ENCODE measurements around the gene PCDHB4.
A peak's percentile ranks its signal among the peaks of the same experiment; 100 is the strongest.
"Not testable (repeated sequence)": the region's sequence is repeated elsewhere in the genome, so short reads cannot be mapped to it uniquely, and the experiment has no call there.

The PCDHB4 gene

GRCh38 chr5:141121563-141121962 lies at the start of gene PCDHB4:
TSS of gene PCDHB4 (plus strand) at chr5:141121818. CDS start at chr5:141121999, 181 bp downstream.
- DNase-seq: no peak

GRCh38 chr5:141077826-141078225 lies 43.8 kb upstream of the PCDHB4 start:
- no peak for DNase-seq

GRCh38 chr5:141082228-141082627 lies 39.4 kb upstream of the PCDHB4 start:
- no peak for DNase-seq

DNA sequence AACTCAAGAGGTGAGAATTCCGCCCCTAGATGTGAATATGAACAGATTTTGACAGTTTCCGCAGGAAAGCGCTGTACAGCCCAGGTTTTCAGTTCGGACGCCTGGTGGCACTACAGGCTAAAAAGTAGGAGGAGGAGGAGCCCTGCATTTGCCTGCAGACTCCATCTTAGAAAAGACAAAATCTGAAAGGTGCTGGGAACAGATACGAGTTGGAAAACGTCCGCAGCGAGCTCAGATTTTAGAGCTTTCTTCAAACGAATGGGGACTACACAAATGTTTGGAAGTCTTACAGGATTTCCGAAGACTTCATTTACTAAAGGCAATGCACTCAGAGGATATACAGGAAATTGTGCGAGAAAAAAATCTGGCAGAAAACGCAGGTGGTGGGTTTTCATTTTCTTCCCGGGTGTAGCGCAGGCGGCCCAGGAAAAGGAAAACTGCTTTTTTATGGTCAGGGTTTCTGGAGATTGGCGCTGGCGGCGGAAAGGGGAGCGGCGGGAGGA lies 37.1 kb upstream of the PCDHB4 start:
- peak; percentile 65 for DNase-seq

DNA sequence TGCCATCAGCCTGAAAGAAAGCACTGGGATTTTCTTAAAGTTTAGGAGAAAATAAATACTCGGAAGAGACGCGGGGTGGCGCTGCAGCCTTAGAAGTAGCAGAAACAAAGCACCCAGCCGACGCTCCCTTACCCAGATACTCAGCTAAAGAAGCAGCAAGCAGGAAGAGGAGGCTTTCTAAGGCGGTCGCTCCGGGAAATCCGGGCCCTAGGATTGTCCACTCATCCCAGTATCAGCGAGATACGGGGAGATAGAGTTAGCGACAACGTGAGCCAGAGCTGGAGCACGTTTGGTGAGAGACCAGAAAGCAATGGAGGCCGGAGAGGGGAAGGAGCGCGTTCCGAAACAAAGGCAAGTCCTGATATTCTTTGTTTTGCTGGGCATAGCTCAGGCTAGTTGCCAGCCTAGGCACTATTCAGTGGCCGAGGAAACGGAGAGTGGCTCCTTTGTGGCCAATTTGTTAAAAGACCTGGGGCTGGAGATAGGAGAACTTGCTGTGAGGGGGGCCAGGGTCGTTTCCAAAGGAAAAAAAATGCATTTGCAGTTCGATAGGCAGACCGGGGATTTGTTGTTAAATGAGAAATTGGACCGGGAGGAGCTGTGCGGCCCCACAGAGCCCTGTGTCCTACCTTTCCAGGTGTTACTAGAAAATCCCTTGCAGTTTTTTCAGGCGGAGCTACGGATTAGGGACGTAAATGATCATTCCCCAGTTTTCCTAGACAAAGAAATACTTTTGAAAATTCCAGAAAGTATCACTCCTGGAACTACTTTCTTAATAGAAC lies 26.9 kb upstream of the PCDHB4 start, which contains the start of gene PCDHB2:
Gene PCDHB2 (plus strand): TSS at position 135 of the 782 bp plus-strand sequence. CDS start 176 bp downstream, at position 311.
- no peak for DNase-seq

- no peak for DNase-seq
Observed at GRCh38 chr5:141095263-141095641, 26.4 kb upstream of the PCDHB4 start.

DNA sequence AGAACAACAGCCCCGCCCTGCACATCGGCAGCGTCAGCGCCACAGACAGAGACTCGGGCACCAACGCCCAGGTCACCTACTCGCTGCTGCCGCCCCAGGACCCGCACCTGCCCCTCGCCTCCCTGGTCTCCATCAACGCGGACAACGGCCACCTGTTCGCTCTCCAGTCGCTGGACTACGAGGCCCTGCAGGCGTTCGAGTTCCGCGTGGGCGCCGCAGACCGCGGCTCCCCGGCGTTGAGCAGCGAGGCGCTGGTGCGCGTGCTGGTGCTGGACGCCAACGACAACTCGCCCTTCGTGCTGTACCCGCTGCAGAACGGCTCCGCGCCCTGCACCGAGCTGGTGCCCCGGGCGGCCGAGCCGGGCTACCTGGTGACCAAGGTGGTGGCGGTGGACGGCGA lies 25.4 kb upstream of the PCDHB4 start:
- DNase-seq: not testable (repeated sequence)

GRCh38 chr5:141096586-141096985 lies 25.0 kb upstream of the PCDHB4 start:
- DNase-seq: not testable (repeated sequence)

DNA sequence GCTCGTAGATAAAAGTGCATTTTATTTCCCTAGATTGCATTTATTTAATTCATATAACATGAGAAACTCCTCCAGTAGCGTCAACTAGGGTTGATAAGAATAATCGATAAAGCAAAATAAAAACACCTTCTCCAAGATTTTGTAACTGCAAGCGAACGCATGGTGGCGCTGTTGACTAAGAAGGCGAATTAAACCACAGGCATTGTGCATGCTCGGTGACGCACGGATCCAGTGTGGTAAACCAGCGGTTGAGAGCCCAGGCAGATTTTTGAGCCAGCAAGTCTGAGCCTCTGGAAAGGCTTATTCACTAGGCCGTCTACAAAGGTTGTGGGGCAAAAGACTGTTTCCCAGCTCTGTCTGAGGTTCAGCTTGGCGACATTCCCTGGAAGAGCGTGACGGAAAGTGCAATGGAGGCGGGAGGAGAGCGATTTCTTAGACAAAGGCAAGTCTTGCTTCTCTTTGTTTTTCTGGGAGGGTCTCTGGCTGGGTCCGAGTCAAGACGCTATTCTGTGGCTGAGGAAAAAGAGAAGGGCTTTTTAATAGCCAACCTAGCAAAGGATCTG lies 21.3 kb upstream of the PCDHB4 start, which contains the start of gene PCDHB3:
Gene PCDHB3 (plus strand): TSS at position 231 of the 563 bp plus-strand sequence. CDS start 177 bp downstream, at position 408.
- DNase-seq: peak; percentile 6 to 34

- DNase-seq: no peak
Observed at GRCh38 chr5:141101059-141101458, 20.6 kb upstream of the PCDHB4 start.

GRCh38 chr5:141102070-141102469 lies 19.5 kb upstream of the PCDHB4 start:
- not testable (repeated sequence) for DNase-seq

- not testable (repeated sequence) for DNase-seq
Observed at GRCh38 chr5:141102471-141102870, 19.1 kb upstream of the PCDHB4 start.

DNA sequence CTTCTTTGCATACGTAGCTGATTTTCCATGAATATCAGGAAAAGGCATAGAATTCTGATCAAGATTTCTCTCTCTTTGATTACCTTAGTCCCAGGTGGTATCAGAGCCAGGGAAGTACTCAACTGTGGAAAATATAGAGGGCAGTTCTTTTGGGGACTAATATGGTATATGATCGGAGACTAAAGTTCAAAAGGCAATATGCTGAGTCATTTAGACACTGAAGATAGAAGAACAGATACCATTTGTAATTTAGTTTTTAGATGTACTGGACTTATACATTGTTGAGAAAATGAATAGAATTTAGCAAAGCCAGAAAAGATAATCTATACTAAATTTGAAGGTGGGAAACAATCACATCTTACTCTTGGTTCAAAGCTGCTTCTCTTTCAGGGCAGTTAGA lies 16.3 kb upstream of the PCDHB4 start:
- DNase-seq: no peak

GRCh38 chr5:141119250-141119649 lies 2.4 kb upstream of the PCDHB4 start:
- no peak for DNase-seq

DNA sequence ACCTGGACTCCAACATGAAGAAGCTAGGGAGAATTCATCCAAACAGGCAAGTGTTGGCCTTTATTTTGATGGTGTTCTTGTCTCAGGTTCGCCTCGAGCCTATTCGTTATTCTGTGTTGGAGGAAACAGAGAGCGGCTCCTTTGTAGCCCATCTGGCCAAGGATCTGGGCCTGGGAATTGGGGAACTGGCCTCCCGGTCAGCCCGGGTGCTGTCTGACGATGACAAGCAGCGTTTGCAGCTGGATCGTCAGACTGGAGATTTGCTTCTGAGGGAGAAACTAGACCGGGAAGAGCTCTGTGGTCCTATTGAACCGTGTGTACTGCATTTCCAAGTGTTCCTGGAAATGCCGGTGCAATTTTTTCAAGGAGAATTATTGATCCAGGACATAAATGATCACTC lies 367 bp downstream of the PCDHB4 start:
- DNase-seq: no peak

DNA sequence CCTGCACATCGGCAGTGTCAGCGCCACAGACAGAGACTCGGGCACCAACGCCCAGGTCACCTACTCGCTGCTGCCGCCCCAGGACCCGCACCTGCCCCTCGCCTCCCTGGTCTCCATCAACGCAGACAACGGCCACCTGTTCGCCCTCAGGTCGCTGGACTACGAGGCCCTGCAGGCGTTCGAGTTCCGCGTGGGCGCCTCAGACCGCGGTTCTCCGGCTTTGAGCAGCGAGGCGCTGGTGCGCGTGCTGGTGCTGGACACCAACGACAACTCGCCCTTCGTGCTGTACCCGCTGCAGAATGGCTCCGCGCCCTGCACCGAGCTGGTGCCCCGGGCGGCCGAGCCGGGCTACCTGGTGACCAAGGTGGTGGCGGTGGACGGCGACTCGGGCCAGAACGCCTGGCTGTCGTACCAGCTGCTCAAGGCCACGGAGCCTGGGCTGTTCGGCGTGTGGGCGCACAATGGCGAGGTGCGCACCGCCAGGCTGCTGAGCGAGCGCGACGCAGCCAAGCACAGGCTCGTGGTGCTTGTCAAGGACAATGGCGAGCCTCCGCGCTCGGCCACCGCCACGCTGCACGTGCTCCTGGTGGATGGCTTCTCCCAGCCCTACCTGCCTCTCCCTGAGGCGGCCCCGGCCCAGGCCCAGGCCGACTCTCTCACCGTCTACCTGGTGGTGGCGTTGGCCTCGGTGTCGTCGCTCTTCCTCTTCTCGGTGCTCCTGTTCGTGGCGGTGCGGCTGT lies 1.9 kb downstream of the PCDHB4 start:
- DNase-seq: not testable (repeated sequence)

DNA sequence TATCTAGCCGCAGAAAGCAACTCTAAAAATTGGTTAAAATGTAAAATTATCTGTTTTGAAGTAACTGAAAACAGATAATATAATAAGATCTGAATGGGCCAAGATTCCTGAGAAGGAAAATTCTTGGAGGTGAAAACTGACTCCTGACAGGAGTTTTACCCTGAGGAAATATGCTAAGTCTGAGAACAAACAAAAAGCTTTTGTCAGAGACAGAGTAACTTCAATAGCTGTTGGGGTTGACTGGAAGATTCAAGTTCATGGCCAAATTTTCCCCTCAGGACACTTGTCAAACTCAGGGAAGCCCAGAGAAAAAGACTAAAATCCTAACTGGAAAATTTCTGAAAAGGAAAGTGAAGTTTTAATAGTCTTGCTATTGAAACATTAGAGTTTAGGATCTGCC lies 5.7 kb downstream of the PCDHB4 start:
- no peak for DNase-seq

GRCh38 chr5:141135030-141135717 lies 13.6 kb downstream of the PCDHB4 start, which contains the start of gene PCDHB5:
TSS of gene PCDHB5 (plus strand) at chr5:141135206. CDS start at chr5:141135435, 229 bp downstream.
- no peak for DNase-seq

DNA sequence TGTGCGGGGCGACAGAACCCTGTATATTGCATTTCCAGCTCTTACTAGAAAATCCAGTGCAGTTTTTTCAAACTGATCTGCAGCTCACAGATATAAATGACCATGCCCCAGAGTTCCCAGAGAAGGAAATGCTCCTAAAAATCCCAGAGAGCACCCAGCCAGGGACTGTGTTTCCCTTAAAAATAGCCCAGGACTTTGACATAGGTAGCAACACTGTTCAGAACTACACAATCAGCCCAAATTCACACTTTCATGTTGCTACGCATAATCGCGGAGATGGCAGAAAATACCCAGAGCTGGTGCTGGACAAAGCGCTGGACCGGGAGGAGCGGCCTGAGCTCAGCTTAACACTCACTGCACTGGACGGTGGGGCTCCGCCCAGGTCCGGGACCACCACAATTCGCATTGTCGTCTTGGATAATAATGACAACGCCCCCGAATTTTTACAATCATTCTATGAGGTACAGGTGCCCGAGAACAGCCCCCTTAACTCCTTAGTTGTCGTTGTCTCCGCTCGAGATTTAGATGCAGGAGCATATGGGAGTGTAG lies 14.2 kb downstream of the PCDHB4 start:
- DNase-seq: no peak

DNA sequence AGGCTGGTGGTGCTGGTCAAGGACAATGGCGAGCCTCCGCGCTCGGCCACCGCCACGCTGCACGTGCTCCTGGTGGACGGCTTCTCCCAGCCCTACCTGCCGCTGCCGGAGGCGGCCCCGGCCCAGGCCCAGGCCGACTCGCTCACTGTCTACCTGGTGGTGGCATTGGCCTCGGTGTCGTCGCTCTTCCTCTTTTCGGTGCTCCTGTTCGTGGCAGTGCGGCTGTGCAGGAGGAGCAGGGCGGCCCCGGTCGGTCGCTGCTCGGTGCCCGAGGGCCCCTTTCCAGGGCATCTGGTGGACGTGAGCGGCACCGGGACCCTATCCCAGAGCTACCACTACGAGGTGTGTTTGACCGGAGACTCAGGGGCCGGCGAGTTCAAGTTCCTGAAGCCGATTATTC lies 15.7 kb downstream of the PCDHB4 start:
- DNase-seq: not testable (repeated sequence)

DNA sequence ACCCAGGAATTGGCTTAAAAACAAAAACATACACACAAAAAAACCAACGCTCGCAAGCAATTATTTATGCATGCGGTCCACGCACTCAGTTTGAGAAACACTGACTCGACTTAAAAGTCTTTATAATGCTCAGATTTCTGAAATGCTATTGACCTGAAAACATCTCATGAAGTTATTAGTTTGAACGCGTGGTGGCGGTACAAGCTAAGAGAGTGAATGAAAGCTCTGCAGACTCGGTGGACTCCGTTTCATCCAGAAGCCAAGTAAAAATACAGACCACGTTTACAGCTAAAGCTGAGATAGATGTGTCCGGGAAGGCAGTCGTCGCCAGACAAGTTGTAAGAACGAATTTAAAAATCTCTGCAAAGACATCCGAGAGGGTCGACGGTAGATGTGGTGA lies 28.2 kb downstream of the PCDHB4 start, which contains the start of gene PCDHB6:
Gene PCDHB6 (plus strand): TSS at position 246 of the 400 bp plus-strand sequence. CDS start 201 bp downstream, outside the sequence.
- no peak for DNase-seq

All from AML-193 (cell line).